ENCODE data around the gene CLDND2.
A peak's percentile ranks its signal among the peaks of the same experiment; 100 is the strongest.

CLDND2 gene

GRCh38 chr19:51354103-51354741, 14.6 kb downstream of the CLDND2 start:
- no peak for DNase-seq (ENCODE audit: low read depth)

- no peak for DNase-seq (ENCODE audit: low read depth)
Measured at GRCh38 chr19:51352783-51353360, 15.9 kb downstream of the CLDND2 start.

- no peak for DNase-seq (ENCODE audit: low read depth)
Measured at GRCh38 chr19:51351266-51351990, 17.4 kb downstream of the CLDND2 start.

- no peak for DNase-seq (ENCODE audit: low read depth)
Measured at GRCh38 chr19:51347209-51347928, 21.4 kb downstream of the CLDND2 start.

DNA sequence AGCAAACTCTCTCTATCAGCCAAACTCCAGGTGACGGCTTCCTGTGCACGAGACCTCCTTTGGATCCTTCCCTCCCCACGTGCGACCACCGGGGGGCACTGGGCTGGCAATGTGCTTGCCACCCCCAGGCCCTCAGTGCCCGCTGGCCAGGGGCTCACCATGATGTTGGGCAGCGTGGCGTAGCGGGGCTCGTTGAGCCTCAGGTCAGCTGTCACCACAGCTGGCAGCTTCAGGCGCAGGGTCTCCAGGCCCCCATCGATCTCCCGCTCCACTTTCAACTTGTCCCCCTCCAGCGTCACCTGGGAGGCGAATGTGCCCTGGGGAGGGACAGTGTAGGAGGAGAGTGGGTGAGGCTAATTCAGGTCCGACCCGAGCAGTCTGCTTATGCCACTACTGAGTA, 22.1 kb downstream of the CLDND2 start:
- DNase-seq (ENCODE audit: low read depth), result no peak

DNA sequence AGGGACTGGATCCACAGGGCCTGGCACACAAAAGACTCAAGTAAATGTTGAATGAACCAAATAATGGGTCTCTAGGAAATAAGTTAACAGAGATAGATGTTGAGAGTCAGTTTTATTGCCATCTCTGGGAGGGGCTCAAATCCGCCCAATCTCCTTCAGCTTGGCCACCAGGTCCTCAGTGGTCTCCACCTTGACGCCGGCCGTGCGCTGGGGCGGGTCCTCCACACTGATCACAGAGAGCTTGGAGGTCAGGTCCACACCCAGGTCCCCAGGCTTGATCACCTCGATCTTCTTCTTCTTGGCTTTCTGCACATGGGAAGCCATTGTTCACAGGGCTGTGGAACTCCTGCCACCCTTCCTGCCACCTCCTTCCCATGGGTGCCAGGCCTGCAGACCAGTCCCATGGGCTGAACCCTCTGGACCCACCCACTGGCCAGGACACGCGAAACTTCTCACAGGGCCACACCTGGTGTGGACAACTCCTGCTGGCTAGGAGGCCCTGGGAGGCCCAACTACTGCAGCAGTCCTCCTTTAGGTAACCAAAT, 23.7 kb downstream of the CLDND2 start:
- DNase-seq (ENCODE audit: low read depth), result no peak

DNA sequence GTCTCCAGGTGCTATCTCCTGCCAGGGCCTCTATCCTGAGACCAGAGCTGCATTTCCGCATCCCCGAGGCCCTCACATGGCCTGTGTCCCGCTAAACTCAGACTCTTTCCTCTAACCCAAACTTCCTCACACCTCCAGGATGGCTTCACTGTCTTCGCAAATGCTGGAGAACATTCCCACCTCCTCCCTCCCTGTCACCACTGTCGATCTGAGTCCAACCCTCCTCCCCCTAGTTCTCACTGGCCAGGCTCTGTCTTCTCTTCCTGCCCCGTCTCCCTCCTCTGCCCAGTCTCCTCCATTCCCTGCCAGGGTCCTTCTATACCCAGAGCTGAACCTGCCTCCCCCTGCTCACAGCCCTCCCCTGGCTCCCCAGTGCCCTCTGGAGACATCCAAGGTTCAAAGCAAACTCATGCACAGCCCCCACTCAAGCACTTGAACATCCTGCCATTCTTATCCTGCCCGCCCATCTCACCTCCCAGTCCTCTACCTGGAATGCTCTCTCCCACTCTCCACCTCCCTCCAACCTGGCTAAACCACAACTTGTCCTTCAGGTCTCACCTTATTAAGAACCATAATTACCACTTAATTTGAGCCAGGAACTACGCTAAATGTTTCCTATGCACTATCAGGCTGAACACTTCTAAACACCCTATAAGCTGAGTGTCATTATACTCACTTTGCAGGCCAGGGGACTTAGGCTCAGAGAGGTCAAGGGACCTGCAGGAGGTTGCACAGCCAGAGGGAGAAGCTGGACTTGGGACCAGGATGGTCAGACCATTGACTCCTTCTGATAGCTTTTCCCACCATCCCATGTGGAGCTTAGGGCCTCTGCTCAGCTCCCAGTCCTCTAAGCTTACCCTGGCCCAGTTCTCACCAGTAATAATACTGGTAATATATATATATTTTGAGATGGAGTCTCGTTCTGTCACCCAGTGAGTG, 25.9 kb downstream of the CLDND2 start:
- DNase-seq (ENCODE audit: low read depth), result no peak

GRCh38 chr19:51341976-51342580, 26.7 kb downstream of the CLDND2 start, which contains the start of gene VSIG10L:
Gene VSIG10L, minus strand, starts transcription at chr19:51342139. Its CDS starts 15 bp downstream, at chr19:51342124.
- DNase-seq (ENCODE audit: low read depth), result no peak

GRCh38 chr19:51341066-51341465, 27.7 kb downstream of the CLDND2 start:
- DNase-seq (ENCODE audit: low read depth), result no peak

DNA sequence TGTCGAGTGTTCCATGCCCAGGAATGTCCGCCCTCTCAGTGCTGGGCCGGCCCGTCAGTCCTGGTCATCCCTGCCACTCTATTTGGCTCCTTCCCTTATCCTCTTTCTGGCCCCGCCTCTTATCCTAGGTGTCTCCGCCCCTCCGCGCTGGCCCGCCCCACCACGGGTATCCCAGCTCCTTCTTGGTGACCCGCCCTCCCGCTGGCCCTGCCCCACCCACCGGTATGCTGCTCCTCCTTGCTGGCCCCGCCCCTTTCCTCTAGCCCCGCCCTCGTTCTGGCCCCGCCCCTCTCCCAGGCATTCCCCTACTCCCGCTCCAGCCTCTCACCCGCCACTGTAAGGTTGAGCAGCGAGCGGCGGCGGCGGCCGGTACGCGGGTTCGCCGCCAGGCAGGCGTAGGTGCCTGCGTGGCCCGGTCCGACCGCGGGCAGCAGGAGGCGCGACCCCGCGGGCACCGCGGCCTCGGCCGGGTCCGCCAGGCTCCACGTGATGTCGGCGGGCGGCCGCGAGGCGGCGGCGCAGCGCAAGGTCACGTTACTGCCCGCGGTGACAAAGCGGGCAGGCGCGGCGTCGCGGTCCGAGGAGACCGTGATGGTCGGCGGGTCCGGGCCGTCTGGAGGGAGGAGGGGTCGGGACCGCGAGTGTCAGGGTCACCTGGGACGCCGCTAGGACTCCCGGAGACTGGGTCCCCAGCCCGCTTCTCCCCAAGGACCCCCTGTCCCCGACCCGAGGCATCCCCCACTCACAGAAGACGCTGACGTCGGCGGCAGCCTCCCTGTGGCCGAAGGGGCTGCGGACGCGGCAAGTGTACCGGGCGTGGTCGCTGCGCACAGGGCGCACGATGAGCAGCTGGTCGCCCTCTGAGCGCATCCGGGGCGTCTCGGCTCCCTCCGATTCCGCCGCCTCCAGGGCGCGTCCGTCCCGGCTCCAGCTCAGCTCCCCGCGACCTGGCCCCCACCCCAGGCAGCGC, 28.8 kb downstream of the CLDND2 start:
- DNase-seq (ENCODE audit: low read depth), result peak; percentile 76

DNA sequence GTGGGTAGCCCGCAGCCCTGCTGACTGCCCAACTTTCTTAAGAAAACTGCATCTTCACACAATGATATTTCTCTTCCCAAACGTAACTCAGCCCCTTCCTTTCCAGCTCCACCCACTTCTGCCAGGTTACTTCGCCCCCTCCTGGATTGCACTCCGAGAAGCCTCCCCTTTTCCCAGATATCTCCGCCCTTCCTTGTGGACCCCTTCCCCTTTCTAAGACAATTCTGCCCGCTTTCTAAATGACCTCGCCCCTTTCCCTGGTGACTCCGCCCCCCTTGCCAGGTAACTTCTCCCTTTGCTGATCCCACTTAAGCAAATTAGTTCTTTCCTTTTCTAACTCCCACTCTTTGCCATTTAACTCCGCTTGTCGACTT, 29.5 kb downstream of the CLDND2 start:
- no peak for DNase-seq (ENCODE audit: low read depth)

DNA sequence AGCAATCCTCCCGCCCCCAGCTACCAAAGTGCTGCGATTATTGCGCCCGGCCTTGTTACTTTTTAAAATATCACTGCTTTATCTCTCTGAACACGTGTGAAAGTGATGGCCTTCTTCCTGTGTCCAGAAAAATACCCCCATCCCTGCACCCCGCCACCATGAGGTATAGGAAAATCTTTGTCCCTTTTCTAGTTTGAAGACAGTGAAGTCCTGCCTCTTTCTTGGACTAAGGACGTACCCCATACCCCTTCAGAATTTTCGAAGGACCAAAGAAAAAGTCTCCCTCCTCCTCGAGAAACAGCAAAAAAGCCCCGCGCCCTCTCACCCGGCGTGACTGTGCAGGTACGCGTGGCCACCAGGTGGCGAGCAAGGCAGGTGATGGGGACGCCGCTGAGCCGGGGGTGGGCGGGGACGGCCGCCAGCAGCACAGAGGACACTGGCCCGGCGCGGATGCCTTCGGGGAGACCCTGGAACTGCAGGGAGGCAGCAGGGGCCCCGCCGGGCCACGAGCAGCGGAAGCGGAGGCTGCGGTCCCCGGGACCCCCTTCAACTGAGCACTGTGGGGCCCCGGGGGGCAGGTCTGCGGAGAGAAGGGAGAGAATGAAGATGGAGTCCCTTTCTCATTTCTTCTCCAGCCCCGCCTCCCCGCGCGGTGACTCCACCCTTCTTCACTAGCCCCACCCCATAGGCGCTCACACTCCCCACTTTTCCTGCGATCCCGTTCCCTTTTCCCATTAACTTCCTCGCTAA, 30.1 kb downstream of the CLDND2 start:
- DNase-seq (ENCODE audit: low read depth), result peak; percentile 72

DNA sequence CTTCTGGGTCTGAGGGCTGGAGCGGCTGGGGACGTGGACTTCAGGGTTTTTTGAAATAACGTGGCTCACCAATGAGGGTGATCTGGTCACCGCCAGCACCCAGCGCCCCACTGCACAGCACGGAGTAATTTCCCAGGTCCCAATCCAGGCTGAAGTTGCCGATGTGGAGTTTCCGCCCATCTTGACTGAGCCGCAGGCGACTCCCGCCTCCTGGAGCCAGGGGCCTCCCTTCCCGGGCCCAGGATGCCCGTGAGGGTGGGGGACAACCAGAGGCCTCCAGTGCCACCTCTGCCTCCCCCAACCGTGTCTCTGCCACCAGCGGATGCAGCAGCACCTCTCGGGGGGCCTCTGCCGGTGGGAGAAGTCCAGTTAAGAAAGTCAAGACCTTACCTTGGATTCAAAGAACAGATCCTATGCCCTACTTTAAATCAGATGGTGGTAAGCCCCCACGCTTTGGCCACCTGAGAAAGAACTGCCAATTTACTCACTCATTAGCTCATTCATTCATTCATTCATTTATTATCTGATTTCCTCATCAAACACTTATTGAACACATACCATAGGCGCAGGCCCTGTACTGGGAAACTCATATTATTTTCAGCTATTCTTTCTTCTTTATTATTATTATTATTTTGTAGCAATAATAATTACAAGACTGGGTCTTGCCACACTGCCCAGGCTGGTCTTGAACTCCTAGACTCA, 30.8 kb downstream of the CLDND2 start:
- no peak for DNase-seq (ENCODE audit: low read depth)

GRCh38 chr19:51337141-51337860, 31.5 kb downstream of the CLDND2 start:
- no peak for DNase-seq (ENCODE audit: low read depth)

- DNase-seq (ENCODE audit: low read depth), result no peak
Measured at GRCh38 chr19:51333836-51334460, 34.9 kb downstream of the CLDND2 start.

- DNase-seq (ENCODE audit: low read depth), result no peak
Measured at GRCh38 chr19:51331716-51332115, 37.1 kb downstream of the CLDND2 start.

DNA sequence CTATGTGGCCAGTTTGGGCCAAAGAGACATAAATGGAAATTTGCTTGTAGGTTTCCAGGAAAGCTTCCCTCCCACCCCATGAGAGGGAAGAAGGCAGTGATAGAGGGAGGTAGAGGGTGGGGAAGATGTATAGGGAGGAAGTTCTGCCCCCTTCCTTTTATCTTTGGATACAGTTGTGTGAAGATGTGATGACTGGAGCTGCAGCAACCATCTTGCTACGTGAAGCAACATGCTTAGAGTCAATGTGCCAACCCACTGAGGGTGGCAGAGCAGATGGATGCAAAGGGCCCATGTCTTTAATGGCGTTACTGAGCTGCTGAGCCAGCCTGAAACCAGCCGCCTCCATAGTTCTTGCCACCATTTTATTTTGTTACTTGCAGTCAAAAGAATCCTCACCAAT, 37.6 kb downstream of the CLDND2 start:
- DNase-seq (ENCODE audit: low read depth), result no peak

Measured in stimulated activated CD8-positive, alpha-beta memory T cell treated with anti-CD3 and anti-CD28 coated beads, Interleukin-12 subunit alpha, Interleukin-12 subunit beta, amount 100 ng/mL, for 1 hour (primary cell).